DMS 273 treated with DMSO at 0.1 percent for 48 hours (cell line): ENCODE results near the gene PZP.

Experiments
- DNase-seq: peaks from one replicate; lab custom pipeline; 2025; lab: John Stamatoyannopoulos, UW

The PZP gene

GRCh38 chr12:9104087-9104486, 104.1 kb downstream of the PZP start:
- DNase-seq = no peak

GRCh38 chr12:9103050-9103849, 104.9 kb downstream of the PZP start:
- no peak for DNase-seq

- DNase-seq = no peak
Observed at GRCh38 chr12:9101018-9101687, 107.0 kb downstream of the PZP start.

GRCh38 chr12:9099552-9100190, 108.5 kb downstream of the PZP start:
- no peak for DNase-seq
